PC-3 (cell line): ENCODE data around the gene CLASP2.

Source experiments
- CTCF ChIP-seq: fragments of 300-600 bp; sonication (generic); conservative IDR thresholded peaks from 2 replicates; pipeline ENCODE4 v1.5.1; 2017; ENCODE audit warnings: antibody characterized with exemption, low read depth, mild to moderate bottlenecking, low read length
- EZH2 ChIP-seq: fragments of 300-600 bp; sonication (generic); IDR thresholded peaks from one replicate; pipeline ENCODE4 v1.6.1; 2017; ENCODE audit warnings: antibody characterized with exemption, mild to moderate bottlenecking, low read length; ENCODE audit not compliant: unreplicated experiment
- EZH2phosphoT487 ChIP-seq: fragments of 300-600 bp; sonication (generic); IDR thresholded peaks from 2 replicates; pipeline ENCODE4 v1.6.1; 2018; ENCODE audit warnings: mild to moderate bottlenecking, antibody characterized with exemption, low read length, borderline replicate concordance

GRCh38 chr3:33624756-33625155, 93.3 kb downstream of the CLASP2 start:
- no peak for TF ChIP-seq EZH2phosphoT487
- TF ChIP-seq CTCF: no peak
- TF ChIP-seq EZH2: no peak
